IPS-20b (cell line): ENCODE measurements around the gene NSF.

Experiments used
- H3K27ac ChIP-seq: one replicate; pipeline ENCODE4 v1.5.1; 2013; ENCODE audit warnings: low read length
- H3K27me3 ChIP-seq: 2 replicates; pipeline ENCODE4 v1.6.1; 2013; ENCODE audit warnings: mild to moderate bottlenecking, low read length, inconsistent platforms; ENCODE audit not compliant: insufficient read depth
- H3K36me3 ChIP-seq: 2 replicates; pipeline ENCODE4 v1.6.1; 2013; ENCODE audit warnings: low read depth, mild to moderate bottlenecking, inconsistent platforms, low read length, moderate library complexity; ENCODE audit not compliant: insufficient read depth
- H3K4me1 ChIP-seq: 2 replicates; pipeline ENCODE4 v1.6.1; 2013; ENCODE audit warnings: mild to moderate bottlenecking, control low read depth, inconsistent platforms, low read length, moderate library complexity; ENCODE audit not compliant: insufficient read depth
- H3K4me3 ChIP-seq: 2 replicates; pipeline ENCODE4 v1.5.1; 2013; ENCODE audit warnings: mild to moderate bottlenecking, low read length, inconsistent platforms
- H3K9ac ChIP-seq: 2 replicates; pipeline ENCODE4 v1.6.1; 2013; ENCODE audit warnings: low read depth, mild to moderate bottlenecking, inconsistent platforms, low read length, moderate library complexity
- H3K9me3 ChIP-seq: 2 replicates; pipeline ENCODE4 v1.6.1; 2013; ENCODE audit warnings: mild to moderate bottlenecking, low read depth, low read length, inconsistent platforms; ENCODE audit not compliant: insufficient read depth

NSF gene

GRCh38 chr17:46796084-46796483 is 205.6 kb downstream of the NSF start:
- H3K4me1 ChIP-seq = no peaks in the 10 kb centered on the region
- H3K27ac ChIP-seq = no peak overlapping the region
- no peak overlapping the region for H3K4me3 ChIP-seq
- H3K36me3 ChIP-seq = no peaks in the 10 kb centered on the region
- peaks cover 15% of the 10 kb centered on the region for H3K27me3 ChIP-seq
- H3K9me3 ChIP-seq = no peaks in the 10 kb centered on the region
- no peak overlapping the region for H3K9ac ChIP-seq

GRCh38 chr17:46796524-46796923 is 206.1 kb downstream of the NSF start:
- no peaks in the 10 kb centered on the region for H3K9me3 ChIP-seq
- H3K4me3 ChIP-seq = no peak overlapping the region
- H3K27ac ChIP-seq = no peak overlapping the region
- H3K4me1 ChIP-seq = no peaks in the 10 kb centered on the region
- H3K36me3 ChIP-seq = no peaks in the 10 kb centered on the region
- no peak overlapping the region for H3K9ac ChIP-seq
- peaks cover 10% of the 10 kb centered on the region for H3K27me3 ChIP-seq

GRCh38 chr17:46796956-46797530 is 206.6 kb downstream of the NSF start:
- no peak overlapping the region for H3K27ac ChIP-seq
- H3K27me3 ChIP-seq = peaks cover 8% of the 10 kb centered on the region
- H3K36me3 ChIP-seq = no peaks in the 10 kb centered on the region
- H3K9ac ChIP-seq = no peak overlapping the region
- no peak overlapping the region for H3K4me3 ChIP-seq
- H3K4me1 ChIP-seq = no peaks in the 10 kb centered on the region
- no peaks in the 10 kb centered on the region for H3K9me3 ChIP-seq

GRCh38 chr17:46800573-46800972 is 210.1 kb downstream of the NSF start:
- H3K27ac ChIP-seq = no peak overlapping the region
- H3K36me3 ChIP-seq = no peaks in the 10 kb centered on the region
- H3K27me3 ChIP-seq = no peaks in the 10 kb centered on the region
- no peak overlapping the region for H3K9ac ChIP-seq
- no peaks in the 10 kb centered on the region for H3K9me3 ChIP-seq
- no peak overlapping the region for H3K4me3 ChIP-seq
- H3K4me1 ChIP-seq = no peaks in the 10 kb centered on the region

- Histone ChIP-seq H3K4me1 (no peaks in the 10 kb centered on the region), H3K27me3 (no peaks in the 10 kb centered on the region), H3K27ac (no peak overlapping the region), H3K9me3 (no peaks in the 10 kb centered on the region), H3K36me3 (no peaks in the 10 kb centered on the region), H3K4me3 (no peak overlapping the region), H3K9ac (no peak overlapping the region)
Measured at GRCh38 chr17:46802800-46803199, 212.3 kb downstream of the NSF start.

- H3K9ac ChIP-seq = no peak overlapping the region
- no peak overlapping the region for H3K27ac ChIP-seq
- no peak overlapping the region for H3K4me3 ChIP-seq
Measured at GRCh38 chr17:46803544-46803943, 213.1 kb downstream of the NSF start.

GRCh38 chr17:46805771-46806170 is 215.3 kb downstream of the NSF start:
- H3K4me3 ChIP-seq = no peak overlapping the region
- no peak overlapping the region for H3K9ac ChIP-seq

More at GRCh38 chr17:46803544-46803943, 213.1 kb downstream of the NSF start:
- Histone ChIP-seq H3K27me3 (no peaks in the 10 kb centered on the region), H3K9me3 (no peaks in the 10 kb centered on the region), H3K4me1 (no peaks in the 10 kb centered on the region), H3K36me3 (no peaks in the 10 kb centered on the region)

More at GRCh38 chr17:46805771-46806170, 215.3 kb downstream of the NSF start:
- Histone ChIP-seq H3K9me3 (no peaks in the 10 kb centered on the region), H3K36me3 (no peaks in the 10 kb centered on the region), H3K4me1 (no peaks in the 10 kb centered on the region), H3K27me3 (no peaks in the 10 kb centered on the region), H3K27ac (no peak overlapping the region)
